WTC11 (cell line): ENCODE measurements around the gene CDK10. TPM values are rescaled to one million over a fixed set of nuclear protein-coding genes. Genes with fewer than 3 reads are reported as not detected.
"Not testable (repeated sequence)": the region's sequence is repeated elsewhere in the genome, so short reads cannot be mapped to it uniquely, and the experiment has no call there.

Experiments used
- ATAC-seq: fragments of 200-7000 bp; cut with Tn5 transposase; 2 replicates; pipeline ENCODE4 v1.10.0; 2021; ENCODE audit warnings: mild to moderate bottlenecking, moderate library complexity
- CTCF ChIA-PET: fragments of 300-600 bp; sonication (Branson Sonifier 250); formaldehyde crosslinking; loops from one replicate; lab custom pipeline; 2021; ENCODE audit warnings: antibody characterized with exemption; lab: Charles Lee
- POLR2A ChIA-PET: fragments of 350-600 bp; sonication (Branson Sonifier 250); formaldehyde crosslinking; loops from one replicate; lab custom pipeline; 2021; ENCODE audit warnings: antibody characterized with exemption; lab: Charles Lee
- DNase-seq: peaks from one replicate; pipeline ENCODE4 v3.0.0; 2021; ENCODE audit warnings: low spot score
- H3K27ac Mint-ChIP-seq: 2 replicates; pipeline ENCODE4 v1.8.0; 2021; ENCODE audit warnings: mixed read lengths
- H3K27me3 Mint-ChIP-seq: 2 replicates; pipeline ENCODE4 v1.8.0; 2021; ENCODE audit warnings: low read depth, mild to moderate bottlenecking, moderate library complexity, mixed read lengths
- H3K36me3 Mint-ChIP-seq: 2 replicates; pipeline ENCODE4 v1.8.0; 2021; ENCODE audit warnings: mixed read lengths
- H3K4me1 Mint-ChIP-seq: 2 replicates; pipeline ENCODE4 v1.8.0; 2022; ENCODE audit warnings: mixed read lengths
- H3K4me3 Mint-ChIP-seq: 2 replicates; pipeline ENCODE4 v1.8.0; 2021; ENCODE audit warnings: mild to moderate bottlenecking, moderate library complexity, mixed read lengths
- H3K9me3 Mint-ChIP-seq: 2 replicates; pipeline ENCODE4 v1.8.0; 2021; ENCODE audit warnings: mixed read lengths
- JAZF1 ChIP-seq: fragments of 250-450 bp; sonication (Bioruptor Pico); IDR thresholded peaks from 2 replicates; pipeline ENCODE4 v1.9.0; 2021; ENCODE audit warnings: moderate library complexity, mild to moderate bottlenecking, inconsistent platforms
- NFYB ChIP-seq: sonication (generic); formaldehyde crosslinking; conservative IDR thresholded peaks from 2 replicates; pipeline ENCODE4 v1.8.0; 2022; ENCODE audit warnings: low read depth, missing genetic modification reagents
- NR3C1 ChIP-seq: sonication (generic); formaldehyde crosslinking; conservative IDR thresholded peaks from 2 replicates; pipeline ENCODE4 v1.8.1; 2023; ENCODE audit warnings: low read depth, mild to moderate bottlenecking, missing genetic modification reagents
- SMAD4 ChIP-seq: sonication (generic); formaldehyde crosslinking; IDR thresholded peaks from 2 replicates; pipeline ENCODE4 v1.8.0; 2022; ENCODE audit warnings: mild to moderate bottlenecking, missing genetic modification reagents
- ZNF121 ChIP-seq: sonication (generic); formaldehyde crosslinking; IDR thresholded peaks from 2 replicates; pipeline ENCODE4 v1.8.0; 2023; ENCODE audit warnings: missing genetic modification reagents
- ZNF532 ChIP-seq: fragments of 250-450 bp; sonication (Bioruptor Pico); IDR thresholded peaks from 2 replicates; pipeline ENCODE4 v1.9.0; 2021; ENCODE audit warnings: mild to moderate bottlenecking, borderline replicate concordance
- total RNA-seq: library from RNA; stranded (reverse); gene quantifications from 3 replicates; pipeline ENCODE4 v1.2.3, GENCODE V29; 2021
- TF ChIP-seq, protein P1 (sequence below): sonication (generic); formaldehyde crosslinking; conservative IDR thresholded peaks from 2 replicates; pipeline ENCODE4 v1.8.1; 2022; ENCODE audit warnings: mild to moderate bottlenecking, missing genetic modification reagents
- TF ChIP-seq, protein P2 (sequence below): sonication (generic); formaldehyde crosslinking; IDR thresholded peaks from 2 replicates; pipeline ENCODE4 v1.8.0; 2023; ENCODE audit warnings: missing genetic modification reagents, mild to moderate bottlenecking, borderline replicate concordance
- TF ChIP-seq, protein P3 (sequence below): sonication (generic); formaldehyde crosslinking; IDR thresholded peaks from 2 replicates; pipeline ENCODE4 v1.8.0; 2022; ENCODE audit warnings: mild to moderate bottlenecking, missing genetic modification reagents

The CDK10 gene
- total RNA-seq, 1 experiment from 2014 or later, result 102 TPM

- Mint-ChIP-seq H3K4me3 (no peak overlapping the region), H3K36me3 (peaks cover 20% of the 10 kb centered on the region), H3K27me3 (peaks cover 10% of the 10 kb centered on the region), H3K4me1 (no peaks in the 10 kb centered on the region), H3K9me3 (peaks cover 27% of the 10 kb centered on the region), H3K27ac (peak overlapping the region; percentile 64; the same call in 1 of the 2 replicates)
- CTCF ChIA-PET, result interaction anchor here (0.6 to 0.8 kb wide), 3 partner anchors 12 to 68 kb away, joined by 3 to 4 read pairs (median 3); no protein-coding TSS in a partner anchor
- TF ChIP-seq, protein P1, sequence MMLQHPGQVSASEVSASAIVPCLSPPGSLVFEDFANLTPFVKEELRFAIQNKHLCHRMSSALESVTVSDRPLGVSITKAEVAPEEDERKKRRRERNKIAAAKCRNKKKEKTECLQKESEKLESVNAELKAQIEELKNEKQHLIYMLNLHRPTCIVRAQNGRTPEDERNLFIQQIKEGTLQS, result no peak
- TF ChIP-seq, protein P2, sequence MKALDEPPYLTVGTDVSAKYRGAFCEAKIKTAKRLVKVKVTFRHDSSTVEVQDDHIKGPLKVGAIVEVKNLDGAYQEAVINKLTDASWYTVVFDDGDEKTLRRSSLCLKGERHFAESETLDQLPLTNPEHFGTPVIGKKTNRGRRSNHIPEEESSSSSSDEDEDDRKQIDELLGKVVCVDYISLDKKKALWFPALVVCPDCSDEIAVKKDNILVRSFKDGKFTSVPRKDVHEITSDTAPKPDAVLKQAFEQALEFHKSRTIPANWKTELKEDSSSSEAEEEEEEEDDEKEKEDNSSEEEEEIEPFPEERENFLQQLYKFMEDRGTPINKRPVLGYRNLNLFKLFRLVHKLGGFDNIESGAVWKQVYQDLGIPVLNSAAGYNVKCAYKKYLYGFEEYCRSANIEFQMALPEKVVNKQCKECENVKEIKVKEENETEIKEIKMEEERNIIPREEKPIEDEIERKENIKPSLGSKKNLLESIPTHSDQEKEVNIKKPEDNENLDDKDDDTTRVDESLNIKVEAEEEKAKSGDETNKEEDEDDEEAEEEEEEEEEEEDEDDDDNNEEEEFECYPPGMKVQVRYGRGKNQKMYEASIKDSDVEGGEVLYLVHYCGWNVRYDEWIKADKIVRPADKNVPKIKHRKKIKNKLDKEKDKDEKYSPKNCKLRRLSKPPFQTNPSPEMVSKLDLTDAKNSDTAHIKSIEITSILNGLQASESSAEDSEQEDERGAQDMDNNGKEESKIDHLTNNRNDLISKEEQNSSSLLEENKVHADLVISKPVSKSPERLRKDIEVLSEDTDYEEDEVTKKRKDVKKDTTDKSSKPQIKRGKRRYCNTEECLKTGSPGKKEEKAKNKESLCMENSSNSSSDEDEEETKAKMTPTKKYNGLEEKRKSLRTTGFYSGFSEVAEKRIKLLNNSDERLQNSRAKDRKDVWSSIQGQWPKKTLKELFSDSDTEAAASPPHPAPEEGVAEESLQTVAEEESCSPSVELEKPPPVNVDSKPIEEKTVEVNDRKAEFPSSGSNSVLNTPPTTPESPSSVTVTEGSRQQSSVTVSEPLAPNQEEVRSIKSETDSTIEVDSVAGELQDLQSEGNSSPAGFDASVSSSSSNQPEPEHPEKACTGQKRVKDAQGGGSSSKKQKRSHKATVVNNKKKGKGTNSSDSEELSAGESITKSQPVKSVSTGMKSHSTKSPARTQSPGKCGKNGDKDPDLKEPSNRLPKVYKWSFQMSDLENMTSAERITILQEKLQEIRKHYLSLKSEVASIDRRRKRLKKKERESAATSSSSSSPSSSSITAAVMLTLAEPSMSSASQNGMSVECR, result no peak
- TF ChIP-seq SMAD4 (CRISPR knock-in tag), result no peak
- no peak for DNase-seq
- POLR2A ChIA-PET, result no interaction called here
- ATAC-seq, result no peak
These were observed 15.7 kb upstream of the CDK10 start for GRCh38 chr16:89670496-89671431.

DNA sequence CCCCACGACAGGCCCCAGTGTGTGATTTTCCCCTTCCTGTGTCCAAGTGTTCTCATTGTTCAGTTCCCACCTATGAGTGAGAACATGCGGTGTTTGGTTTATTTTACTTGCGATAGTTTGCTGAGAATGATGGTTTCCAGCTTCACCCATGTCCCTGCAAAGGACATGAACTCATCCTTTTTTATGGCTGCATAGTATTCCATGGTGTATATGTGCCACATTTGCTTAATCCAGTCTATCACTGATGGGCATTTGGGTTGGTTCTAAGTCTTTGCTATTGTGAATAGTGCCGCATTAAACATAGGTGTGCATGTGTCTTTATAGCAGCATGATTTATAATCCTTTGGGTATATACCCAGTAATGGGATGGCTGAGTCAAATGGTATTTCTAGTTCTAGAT, 14.9 kb upstream of the CDK10 start:
- H3K27ac Mint-ChIP-seq, H3K4me1 Mint-ChIP-seq, H3K27me3 Mint-ChIP-seq, ATAC-seq, DNase-seq, POLR2A ChIA-PET, H3K4me3 Mint-ChIP-seq: not testable (repeated sequence)
- Mint-ChIP-seq H3K36me3 (peaks cover 13% of the 10 kb centered on the region), H3K9me3 (peaks cover 21% of the 10 kb centered on the region)
- CTCF ChIA-PET, result interaction anchor here (0.6 to 0.7 kb wide), 2 partner anchors 13 to 69 kb away, joined by 3 read pairs; no protein-coding TSS in a partner anchor

DNA sequence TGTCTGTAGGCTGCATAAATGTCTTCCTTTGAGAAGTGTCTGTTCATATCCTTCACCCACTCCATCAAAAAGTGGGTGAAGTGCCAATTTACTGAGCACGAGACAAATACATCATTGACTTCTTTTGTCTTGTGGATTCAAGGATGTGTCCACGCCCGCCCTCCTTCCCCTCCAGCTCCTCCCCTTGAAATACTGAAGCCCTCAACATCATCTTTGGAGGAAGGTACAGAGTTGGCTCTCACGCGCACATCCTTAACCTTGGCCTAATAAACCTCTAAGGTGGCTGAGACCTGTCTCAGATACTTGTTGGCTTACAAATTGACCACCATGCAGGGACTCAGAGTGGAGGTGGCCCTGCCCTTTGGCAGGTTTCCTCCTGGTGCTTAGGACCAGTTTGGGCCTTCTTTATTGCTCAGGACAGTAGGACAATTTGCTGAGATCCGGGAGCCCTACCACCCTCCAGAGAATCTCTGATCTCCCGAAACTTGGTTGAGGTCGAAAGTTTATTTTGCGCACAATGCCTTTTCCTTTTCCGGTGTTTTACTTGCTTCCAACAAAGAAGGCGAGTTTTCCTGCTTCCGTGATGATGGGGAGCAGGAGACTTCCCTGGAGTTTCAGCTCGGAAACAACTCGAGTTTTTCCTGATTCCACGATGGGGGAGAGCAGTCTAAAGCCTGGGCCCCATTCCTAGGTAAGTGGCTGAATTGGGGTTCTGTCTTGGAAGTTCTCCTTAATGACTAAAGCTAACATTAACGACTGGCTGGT, 14.1 kb upstream of the CDK10 start:
- ChIA-PET CTCF (no interaction called here), POLR2A (no interaction called here)
- DNase-seq, result no peak
- Mint-ChIP-seq H3K9me3 (peaks cover 17% of the 10 kb centered on the region), H3K27me3 (peaks cover 6% of the 10 kb centered on the region; the same call in 1 of the 2 replicates), H3K27ac (no peak overlapping the region), H3K4me3 (no peak overlapping the region), H3K4me1 (no peaks in the 10 kb centered on the region), H3K36me3 (peaks cover 15% of the 10 kb centered on the region)
- ATAC-seq, result no peak
- no peak for TF ChIP-seq ZNF532
- TF ChIP-seq, protein P1, result no peak
- no peak for TF ChIP-seq NR3C1 (CRISPR knock-in tag)
- no peak for TF ChIP-seq ZNF121
- TF ChIP-seq, protein P3, sequence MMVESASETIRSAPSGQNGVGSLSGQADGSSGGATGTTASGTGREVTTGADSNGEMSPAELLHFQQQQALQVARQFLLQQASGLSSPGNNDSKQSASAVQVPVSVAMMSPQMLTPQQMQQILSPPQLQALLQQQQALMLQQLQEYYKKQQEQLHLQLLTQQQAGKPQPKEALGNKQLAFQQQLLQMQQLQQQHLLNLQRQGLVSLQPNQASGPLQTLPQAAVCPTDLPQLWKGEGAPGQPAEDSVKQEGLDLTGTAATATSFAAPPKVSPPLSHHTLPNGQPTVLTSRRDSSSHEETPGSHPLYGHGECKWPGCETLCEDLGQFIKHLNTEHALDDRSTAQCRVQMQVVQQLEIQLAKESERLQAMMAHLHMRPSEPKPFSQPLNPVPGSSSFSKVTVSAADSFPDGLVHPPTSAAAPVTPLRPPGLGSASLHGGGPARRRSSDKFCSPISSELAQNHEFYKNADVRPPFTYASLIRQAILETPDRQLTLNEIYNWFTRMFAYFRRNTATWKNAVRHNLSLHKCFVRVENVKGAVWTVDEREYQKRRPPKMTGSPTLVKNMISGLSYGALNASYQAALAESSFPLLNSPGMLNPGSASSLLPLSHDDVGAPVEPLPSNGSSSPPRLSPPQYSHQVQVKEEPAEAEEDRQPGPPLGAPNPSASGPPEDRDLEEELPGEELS (CRISPR knock-in tag), result no peak
- no peak for TF ChIP-seq JAZF1 (CRISPR knock-in tag)
- TF ChIP-seq, protein P2, result no peak
- TF ChIP-seq NFYB, result no peak
